ENCODE measurements around the gene AFF1.

AFF1 gene

DNA sequence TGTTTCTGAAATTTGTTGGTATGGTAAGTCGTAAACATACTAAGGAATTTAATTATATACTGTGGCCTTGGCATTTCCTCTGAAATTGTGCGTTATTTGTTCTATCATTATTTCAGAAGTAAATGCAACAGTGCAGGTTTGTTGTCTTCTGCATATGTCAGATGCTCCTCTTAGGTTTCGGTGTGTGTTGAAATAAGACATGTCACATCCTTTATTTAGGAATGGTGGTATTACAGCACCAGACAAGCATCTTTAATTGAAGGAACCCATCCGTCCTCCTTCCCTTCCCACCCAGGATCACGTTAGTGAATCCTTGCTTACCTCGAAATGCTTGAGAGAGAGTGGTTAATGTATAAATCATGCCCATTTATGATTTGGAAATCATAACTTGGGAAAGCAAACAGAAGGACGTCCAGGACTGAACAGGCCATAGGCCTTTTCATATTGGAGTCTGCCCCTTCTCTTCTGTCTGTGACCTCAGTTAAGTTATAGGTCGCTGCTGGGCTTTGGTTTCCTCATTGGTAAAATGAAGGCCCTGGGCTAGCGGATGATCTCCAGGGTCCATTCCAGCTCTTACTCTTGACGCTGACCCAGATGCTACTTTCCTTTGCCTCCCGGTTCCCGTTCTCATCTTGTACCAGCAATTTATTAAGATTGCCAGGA, 151.5 kb downstream of the AFF1 start:
- Histone ChIP-seq H3F3A (ENCODE audit: insufficient read depth, low read length) (no peaks in the 10 kb centered on the region), H2AFZ (ENCODE audit: low read length) (no peak overlapping the region), H3K9ac (ENCODE audit: low read length) (no peak overlapping the region), H3K4me1 (ENCODE audit: low read length) (no peaks in the 10 kb centered on the region), H3K27me3 (replicated peaks; ENCODE audit: insufficient read depth, low read length) (no peaks in the 10 kb centered on the region), H3K4me2 (ENCODE audit: low read depth, low read length) (no peak overlapping the region), H3K27ac (ENCODE audit: low read length) (no peak overlapping the region), H4K20me1 (ENCODE audit: insufficient read depth, low read length) (0 out of 2 replicates have a peak, but pooled peaks cover 3% of the 10 kb centered on the region), H3K4me3 (ENCODE audit: low read length) (no peak overlapping the region), H3K79me2 (ENCODE audit: low read length) (peaks cover 84% of the 10 kb centered on the region), H3K9me3 (replicated peaks; ENCODE audit: insufficient read depth, low read length) (no peaks in the 10 kb centered on the region), H3K36me3 (replicated peaks; ENCODE audit: insufficient read depth, low read length) (no peaks in the 10 kb centered on the region; the same call in 1 of the 2 replicates), H3K9me2 (replicated peaks; ENCODE audit: insufficient read depth, low read length) (no peaks in the 10 kb centered on the region)
- DNase-seq = no peak
- TF ChIP-seq EZH2phosphoT487 (IDR thresholded peaks at IDR 0.05; ENCODE audit: low read length) = no peak
- TF ChIP-seq, protein P1, sequence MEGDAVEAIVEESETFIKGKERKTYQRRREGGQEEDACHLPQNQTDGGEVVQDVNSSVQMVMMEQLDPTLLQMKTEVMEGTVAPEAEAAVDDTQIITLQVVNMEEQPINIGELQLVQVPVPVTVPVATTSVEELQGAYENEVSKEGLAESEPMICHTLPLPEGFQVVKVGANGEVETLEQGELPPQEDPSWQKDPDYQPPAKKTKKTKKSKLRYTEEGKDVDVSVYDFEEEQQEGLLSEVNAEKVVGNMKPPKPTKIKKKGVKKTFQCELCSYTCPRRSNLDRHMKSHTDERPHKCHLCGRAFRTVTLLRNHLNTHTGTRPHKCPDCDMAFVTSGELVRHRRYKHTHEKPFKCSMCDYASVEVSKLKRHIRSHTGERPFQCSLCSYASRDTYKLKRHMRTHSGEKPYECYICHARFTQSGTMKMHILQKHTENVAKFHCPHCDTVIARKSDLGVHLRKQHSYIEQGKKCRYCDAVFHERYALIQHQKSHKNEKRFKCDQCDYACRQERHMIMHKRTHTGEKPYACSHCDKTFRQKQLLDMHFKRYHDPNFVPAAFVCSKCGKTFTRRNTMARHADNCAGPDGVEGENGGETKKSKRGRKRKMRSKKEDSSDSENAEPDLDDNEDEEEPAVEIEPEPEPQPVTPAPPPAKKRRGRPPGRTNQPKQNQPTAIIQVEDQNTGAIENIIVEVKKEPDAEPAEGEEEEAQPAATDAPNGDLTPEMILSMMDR (IDR thresholded peaks at IDR 0.05; ENCODE audit: low read length) = no peak

DNA sequence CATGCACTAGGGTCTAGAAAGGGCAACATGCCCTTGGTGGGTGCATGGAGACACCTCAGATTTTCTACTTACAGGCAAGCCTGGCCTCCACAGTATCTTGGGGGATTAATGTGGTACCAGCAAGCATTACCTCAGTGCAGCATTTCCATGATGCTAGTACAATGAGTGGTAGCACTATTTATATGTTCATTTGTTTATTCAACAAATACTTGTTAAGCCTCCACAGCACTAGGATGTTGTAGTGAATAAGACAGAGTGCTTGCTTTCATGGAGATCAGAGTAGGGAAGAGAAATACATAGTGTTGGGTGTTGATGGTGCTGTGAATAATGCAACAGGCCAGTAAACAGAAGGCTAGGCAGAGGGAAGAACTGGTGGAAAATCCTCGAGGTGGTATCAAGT, 152.2 kb downstream of the AFF1 start:
- Histone ChIP-seq H3K9ac (ENCODE audit: low read length) (no peak overlapping the region), H3K4me1 (ENCODE audit: low read length) (no peaks in the 10 kb centered on the region), H3F3A (ENCODE audit: insufficient read depth, low read length) (0 out of 2 replicates have a peak, but pooled peaks cover 1% of the 10 kb centered on the region), H3K4me2 (ENCODE audit: low read depth, low read length) (no peak overlapping the region), H3K27me3 (replicated peaks; ENCODE audit: insufficient read depth, low read length) (no peaks in the 10 kb centered on the region), H3K27ac (ENCODE audit: low read length) (no peak overlapping the region), H3K9me2 (replicated peaks; ENCODE audit: insufficient read depth, low read length) (no peaks in the 10 kb centered on the region), H4K20me1 (ENCODE audit: insufficient read depth, low read length) (0 out of 2 replicates have a peak, but pooled peaks cover under 1% of the 10 kb centered on the region), H3K79me2 (ENCODE audit: low read length) (peaks cover 77% of the 10 kb centered on the region), H3K36me3 (replicated peaks; ENCODE audit: insufficient read depth, low read length) (no peaks in the 10 kb centered on the region; the same call in 1 of the 2 replicates), H3K9me3 (replicated peaks; ENCODE audit: insufficient read depth, low read length) (no peaks in the 10 kb centered on the region), H3K4me3 (ENCODE audit: low read length) (no peak overlapping the region), H2AFZ (ENCODE audit: low read length) (no peak overlapping the region)
- no peak for DNase-seq
- TF ChIP-seq EZH2 (optimal IDR thresholded peaks at IDR 0.05; ENCODE audit: low read depth, low read length) (no peak), EZH2phosphoT487 (IDR thresholded peaks at IDR 0.05; ENCODE audit: low read length) (no peak)
- TF ChIP-seq, protein P1 (IDR thresholded peaks at IDR 0.05; ENCODE audit: low read length) = no peak

DNA sequence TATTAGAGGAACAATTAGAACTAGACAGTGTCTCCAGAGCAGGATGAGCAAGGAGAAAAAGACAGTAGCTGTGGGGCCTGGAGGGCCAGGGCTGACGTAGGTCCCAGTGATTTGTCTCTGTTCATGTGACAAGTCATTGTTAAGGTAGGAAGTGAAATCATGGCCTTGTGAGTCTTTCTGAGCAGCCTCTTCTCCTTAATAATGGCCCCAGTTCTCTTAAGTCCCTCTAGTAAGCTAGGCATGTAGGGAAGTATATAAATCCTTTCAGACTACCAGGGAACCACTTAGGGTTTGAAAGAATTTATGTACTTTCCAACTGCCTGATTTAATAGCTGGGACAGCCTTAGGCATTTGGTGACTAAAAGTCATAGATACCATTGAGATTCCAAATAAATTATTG, 152.6 kb downstream of the AFF1 start:
- DNase-seq = no peak
- no peak overlapping the region for H3K9ac ChIP-seq (ENCODE audit: low read length)
- H3F3A ChIP-seq (ENCODE audit: insufficient read depth, low read length) = peaks cover 5% of the 10 kb centered on the region; the same call in 1 of the 2 replicates
- H3K27me3 ChIP-seq (replicated peaks; ENCODE audit: insufficient read depth, low read length) = no peaks in the 10 kb centered on the region
- no peaks in the 10 kb centered on the region; the same call in 1 of the 2 replicates for H3K36me3 ChIP-seq (replicated peaks; ENCODE audit: insufficient read depth, low read length)
- no peaks in the 10 kb centered on the region for H3K9me2 ChIP-seq (replicated peaks; ENCODE audit: insufficient read depth, low read length)
- no peaks in the 10 kb centered on the region for H3K4me1 ChIP-seq (ENCODE audit: low read length)
- H3K27ac ChIP-seq (ENCODE audit: low read length) = no peak overlapping the region
- peaks cover 74% of the 10 kb centered on the region for H3K79me2 ChIP-seq (ENCODE audit: low read length)
- no peak overlapping the region for H3K4me2 ChIP-seq (ENCODE audit: low read depth, low read length)
- H4K20me1 ChIP-seq (ENCODE audit: insufficient read depth, low read length) = no peaks in the 10 kb centered on the region
- no peak overlapping the region for H3K4me3 ChIP-seq (ENCODE audit: low read length)
- no peaks in the 10 kb centered on the region for H3K9me3 ChIP-seq (replicated peaks; ENCODE audit: insufficient read depth, low read length)
- TF ChIP-seq EZH2 (optimal IDR thresholded peaks at IDR 0.05; ENCODE audit: low read depth, low read length) (no peak), EZH2phosphoT487 (IDR thresholded peaks at IDR 0.05; ENCODE audit: low read length) (no peak)
- TF ChIP-seq, protein P1 (IDR thresholded peaks at IDR 0.05; ENCODE audit: low read length) = no peak
- no peak overlapping the region for H2AFZ ChIP-seq (ENCODE audit: low read length)
